Nephron (organoid): ENCODE measurements around the gene REG4.

ENCODE experiments used
- H3K27ac Mint-ChIP-seq, 3 experiments: 2 replicates each; pipeline ENCODE4 v1.8.0; 2020; ENCODE audit warnings: mixed read lengths in 3 of 3, mild to moderate bottlenecking in 2 of 3, moderate library complexity in 1 of 3
- H3K27me3 Mint-ChIP-seq: 2 replicates; pipeline ENCODE4 v1.8.0; 2021; ENCODE audit warnings: low read depth, mild to moderate bottlenecking, moderate library complexity, mixed read lengths
- H3K36me3 Mint-ChIP-seq: 2 replicates; pipeline ENCODE4 v1.8.0; 2020; ENCODE audit warnings: low read depth, mixed read lengths
- H3K4me1 Mint-ChIP-seq: 2 replicates; pipeline ENCODE4 v1.8.0; 2020; ENCODE audit warnings: mixed read lengths
- H3K4me3 Mint-ChIP-seq, 3 experiments: 2 replicates each; pipeline ENCODE4 v1.8.0; 2020; ENCODE audit warnings: mild to moderate bottlenecking in 3 of 3, mixed read lengths in 3 of 3, moderate library complexity in 2 of 3
- H3K9me3 Mint-ChIP-seq: 2 replicates; pipeline ENCODE4 v1.8.0; 2020; ENCODE audit warnings: mixed read lengths
- CTCF ChIP-seq, 3 experiments: fragments of 200-600 bp; sonication (generic); IDR thresholded peaks; one replicate each; pipeline ENCODE4 v1.5.0; 2021; ENCODE audit warnings: antibody characterized with exemption in 3 of 3; ENCODE audit not compliant: unreplicated experiment in 3 of 3

The REG4 gene

GRCh38 chr1:119795261-119796200 lies 15.7 kb downstream of the REG4 start:
- no peak for TF ChIP-seq CTCF (IDR thresholded peaks at IDR 0.05; ENCODE audit: unreplicated experiment in 3 of 3)
- Mint-ChIP-seq H3K27me3 (peaks cover 9% of the 10 kb centered on the region), H3K36me3 (no peaks in the 10 kb centered on the region), H3K9me3 (no peaks in the 10 kb centered on the region), H3K27ac (peak overlapping the region; percentile 30 to 97 (median 97)), H3K4me1 (peaks cover 62% of the 10 kb centered on the region), H3K4me3 (peak overlapping the region in 1 of 3 experiments; percentile 48)

- no peaks in the 10 kb centered on the region for H3K36me3 Mint-ChIP-seq
- H3K4me3 Mint-ChIP-seq = peak overlapping the region in 1 of 3 experiments; percentile 48
- no peaks in the 10 kb centered on the region for H3K9me3 Mint-ChIP-seq
- no peak for TF ChIP-seq CTCF (IDR thresholded peaks at IDR 0.05; ENCODE audit: unreplicated experiment in 3 of 3)
- peak overlapping the region; percentile 30 to 97 (median 97) for H3K27ac Mint-ChIP-seq
- H3K4me1 Mint-ChIP-seq = peaks cover 67% of the 10 kb centered on the region
- H3K27me3 Mint-ChIP-seq = peaks cover 9% of the 10 kb centered on the region
These were observed 16.4 kb downstream of the REG4 start for GRCh38 chr1:119794876-119795240.

GRCh38 chr1:119794230-119794875 lies 16.9 kb downstream of the REG4 start:
- TF ChIP-seq CTCF (IDR thresholded peaks at IDR 0.05; ENCODE audit: unreplicated experiment in 3 of 3) = no peak
- H3K4me1 Mint-ChIP-seq = peaks cover 69% of the 10 kb centered on the region
- no peak overlapping the region for H3K4me3 Mint-ChIP-seq
- H3K36me3 Mint-ChIP-seq = no peaks in the 10 kb centered on the region
- H3K27me3 Mint-ChIP-seq = peaks cover 9% of the 10 kb centered on the region
- H3K27ac Mint-ChIP-seq = peak overlapping the region; percentile 30 to 97 (median 97)
- H3K9me3 Mint-ChIP-seq = no peaks in the 10 kb centered on the region

GRCh38 chr1:119791377-119791776 lies 19.9 kb downstream of the REG4 start:
- H3K36me3 Mint-ChIP-seq = no peaks in the 10 kb centered on the region
- peaks cover 73% of the 10 kb centered on the region for H3K4me1 Mint-ChIP-seq
- H3K27ac Mint-ChIP-seq = peak overlapping the region; percentile 57 to 85 (median 81)
- peaks cover 9% of the 10 kb centered on the region for H3K27me3 Mint-ChIP-seq
- H3K4me3 Mint-ChIP-seq = no peak overlapping the region
- TF ChIP-seq CTCF (IDR thresholded peaks at IDR 0.05; ENCODE audit: unreplicated experiment in 3 of 3) = no peak
- H3K9me3 Mint-ChIP-seq = no peaks in the 10 kb centered on the region

- no peaks in the 10 kb centered on the region for H3K9me3 Mint-ChIP-seq
- H3K27ac Mint-ChIP-seq = peak overlapping the region; percentile 57 to 85 (median 81)
- no peaks in the 10 kb centered on the region for H3K36me3 Mint-ChIP-seq
- peaks cover 73% of the 10 kb centered on the region for H3K4me1 Mint-ChIP-seq
- TF ChIP-seq CTCF (IDR thresholded peaks at IDR 0.05; ENCODE audit: unreplicated experiment in 3 of 3) = no peak
- H3K27me3 Mint-ChIP-seq = peaks cover 3% of the 10 kb centered on the region
- H3K4me3 Mint-ChIP-seq = no peak overlapping the region
These were observed 20.6 kb downstream of the REG4 start for GRCh38 chr1:119790451-119791198.
